Stimulated activated CD8-positive, alpha-beta memory T cell treated with anti-CD3 and anti-CD28 coated beads, Interleukin-7, amount 100 ng/mL, for 24 hours (primary cell): ENCODE data around the gene RPS6KA2.

Experiments
- DNase-seq: peaks from one replicate; pipeline ENCODE4 v3.0.0-alpha.2; 2020; ENCODE audit warnings: low read depth

RPS6KA2 gene

DNA sequence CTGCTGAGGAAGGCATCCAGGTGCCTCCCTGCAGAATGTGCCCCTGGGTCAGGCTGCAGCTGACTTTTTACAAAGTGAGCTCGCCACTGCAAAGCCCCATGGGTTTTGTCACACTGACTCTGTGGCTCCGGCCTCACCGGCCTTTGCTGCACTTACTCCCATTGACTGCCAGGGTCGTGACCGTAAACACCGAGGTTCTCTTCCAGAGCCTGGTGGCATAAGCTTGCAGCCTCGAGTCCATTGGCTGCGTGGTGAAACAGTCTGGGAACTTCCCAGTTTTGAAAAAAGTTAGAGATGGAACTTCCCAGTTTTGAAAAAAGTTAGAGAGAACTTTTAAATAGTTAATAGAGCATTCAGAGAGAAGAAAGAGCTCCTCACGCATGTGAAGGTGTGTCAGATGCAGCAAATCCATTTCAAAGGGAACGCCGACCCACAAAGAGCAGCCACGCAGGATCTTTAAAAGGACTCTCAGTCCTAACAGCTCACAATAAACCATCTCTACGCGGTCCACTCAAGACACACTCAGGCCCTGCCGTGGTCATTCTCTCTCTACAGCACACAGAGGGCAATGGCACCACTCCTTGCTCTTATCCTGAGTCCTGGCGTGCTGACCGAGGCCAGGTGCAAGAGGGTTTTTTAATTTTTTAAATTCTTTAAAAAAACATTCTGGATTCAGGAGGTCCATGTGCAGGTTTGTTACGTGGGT is 53.4 kb downstream of the RPS6KA2 start:
- DNase-seq, result no peak

- DNase-seq, result no peak
Measured at GRCh38 chr6:166572370-166573261, 54.4 kb downstream of the RPS6KA2 start.

- DNase-seq, result no peak
Measured at GRCh38 chr6:166570929-166571713, 55.9 kb downstream of the RPS6KA2 start.

- no peak for DNase-seq
Measured at GRCh38 chr6:166569206-166569605, 57.8 kb downstream of the RPS6KA2 start.

DNA sequence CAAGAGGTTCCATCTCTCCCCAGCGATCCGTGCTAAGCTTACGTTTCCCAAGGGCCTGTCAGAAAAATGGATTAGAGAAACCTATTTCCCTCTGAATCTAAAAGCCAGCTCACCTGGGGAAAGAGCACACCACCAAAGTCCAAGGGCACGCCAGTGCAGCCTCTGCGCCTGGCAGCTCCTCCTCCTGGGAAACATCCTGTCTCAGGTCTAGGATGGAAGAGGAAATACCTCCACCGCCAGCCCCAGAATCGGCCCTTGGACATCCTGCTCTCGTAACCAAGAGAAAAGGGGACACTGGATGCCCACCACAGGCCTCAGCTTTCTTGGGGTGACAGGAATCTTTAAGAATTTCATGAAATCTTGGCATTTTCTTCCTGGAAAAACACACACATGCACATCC is 59.2 kb downstream of the RPS6KA2 start:
- no peak for DNase-seq

DNA sequence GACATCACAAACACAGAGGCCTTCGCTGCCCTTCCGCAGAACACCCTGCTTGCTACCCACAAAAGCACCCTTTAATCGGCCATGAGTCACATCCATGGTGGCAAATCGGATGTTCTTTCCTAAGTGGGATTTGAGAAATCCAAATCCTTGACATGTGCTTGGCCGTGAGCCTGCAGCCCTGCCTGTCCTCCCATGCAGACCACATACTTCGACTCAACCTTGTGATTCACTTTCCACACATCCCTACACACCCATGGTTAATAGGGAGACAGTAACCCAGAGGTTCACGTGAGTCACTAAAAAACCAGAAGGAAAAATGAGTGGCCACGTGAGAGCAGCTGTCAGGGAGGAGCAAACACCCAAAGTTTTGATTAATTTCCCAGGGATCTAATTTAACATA is 59.9 kb downstream of the RPS6KA2 start:
- DNase-seq, result no peak

GRCh38 chr6:166566026-166567011 is 60.7 kb downstream of the RPS6KA2 start:
- DNase-seq, result no peak

DNA sequence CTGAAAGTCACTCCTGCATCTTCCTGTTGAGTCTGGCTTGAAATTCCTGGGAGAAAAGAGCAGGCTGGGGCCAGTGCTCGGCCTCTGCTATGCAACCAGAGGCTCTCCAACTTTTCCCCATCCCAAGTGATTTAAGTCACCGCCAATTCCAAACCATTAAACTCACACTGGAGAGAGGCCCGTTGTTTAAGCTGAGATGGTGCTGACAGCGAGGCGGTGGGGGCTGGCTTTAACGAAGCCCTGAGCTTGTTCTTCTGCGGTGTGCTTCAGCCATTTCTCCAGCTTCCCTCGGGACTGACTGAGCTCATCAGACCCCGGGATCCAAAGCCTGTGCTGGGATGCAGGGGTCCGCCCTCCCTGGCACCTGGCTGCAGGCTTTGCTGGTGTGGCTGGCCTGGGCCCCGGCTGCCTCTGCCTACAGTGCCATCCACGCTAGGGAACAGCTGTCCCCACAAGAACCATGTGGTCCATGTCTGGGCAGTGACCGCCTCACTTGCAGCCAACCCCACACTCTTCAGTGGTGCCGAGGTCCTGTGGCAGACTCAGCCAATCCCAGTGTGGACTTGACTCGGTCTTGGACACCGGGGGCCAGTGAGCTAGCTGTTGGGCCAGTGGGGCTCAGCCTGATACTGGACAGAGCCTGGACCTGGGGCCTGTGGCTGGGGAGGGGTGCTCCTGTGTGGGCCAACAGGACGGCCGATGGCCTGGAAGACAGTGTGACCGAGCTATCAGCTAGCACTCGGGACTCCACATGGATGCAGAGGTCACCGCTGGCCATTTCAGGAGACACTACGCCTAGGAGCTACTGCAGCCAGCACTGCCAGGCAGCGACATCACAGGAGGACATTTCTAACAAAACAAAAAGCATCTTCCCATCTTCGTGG is 61.7 kb downstream of the RPS6KA2 start:
- DNase-seq, result no peak

GRCh38 chr6:166563805-166564204 is 63.2 kb downstream of the RPS6KA2 start:
- DNase-seq, result no peak

DNA sequence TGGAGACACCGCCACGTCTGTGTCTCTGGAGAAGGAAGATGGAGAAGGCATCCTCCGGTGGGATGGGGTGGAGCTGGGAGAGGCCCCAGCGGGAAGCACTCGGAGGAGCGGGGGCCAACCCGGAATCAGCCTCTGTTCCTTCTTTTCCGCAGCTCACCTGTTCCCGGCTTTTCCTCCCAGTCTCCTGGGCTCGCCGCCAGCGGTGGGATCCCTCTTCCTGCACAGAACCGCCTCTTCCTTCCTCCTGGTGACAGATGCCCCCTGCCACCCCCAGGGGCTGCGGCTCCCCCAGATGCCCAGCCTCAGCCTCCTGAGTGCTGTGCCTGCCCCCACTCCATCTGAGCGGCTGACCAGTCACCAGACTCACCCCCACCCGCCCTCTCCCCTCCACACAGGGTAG is 63.9 kb downstream of the RPS6KA2 start:
- DNase-seq, result no peak

DNA sequence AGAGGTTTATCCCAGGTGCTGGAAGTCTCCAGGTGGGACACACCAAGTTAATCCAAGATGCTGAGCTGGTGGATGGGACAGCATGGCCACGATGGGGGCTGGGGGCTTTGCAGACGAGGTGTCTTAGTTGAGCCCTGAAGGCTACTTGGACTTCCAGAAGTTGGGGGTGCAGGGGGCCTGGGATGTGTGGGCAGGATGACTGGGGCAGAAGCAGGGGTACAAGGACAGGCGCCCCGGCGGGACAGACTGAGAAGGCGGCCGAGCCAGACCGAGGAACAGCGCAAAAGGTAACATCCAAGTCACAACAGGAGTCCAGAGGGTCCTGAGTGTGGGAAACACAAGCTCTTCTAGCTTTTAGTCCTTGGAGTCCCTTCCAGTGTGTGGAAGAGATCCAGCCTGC is 64.3 kb downstream of the RPS6KA2 start:
- no peak for DNase-seq

DNA sequence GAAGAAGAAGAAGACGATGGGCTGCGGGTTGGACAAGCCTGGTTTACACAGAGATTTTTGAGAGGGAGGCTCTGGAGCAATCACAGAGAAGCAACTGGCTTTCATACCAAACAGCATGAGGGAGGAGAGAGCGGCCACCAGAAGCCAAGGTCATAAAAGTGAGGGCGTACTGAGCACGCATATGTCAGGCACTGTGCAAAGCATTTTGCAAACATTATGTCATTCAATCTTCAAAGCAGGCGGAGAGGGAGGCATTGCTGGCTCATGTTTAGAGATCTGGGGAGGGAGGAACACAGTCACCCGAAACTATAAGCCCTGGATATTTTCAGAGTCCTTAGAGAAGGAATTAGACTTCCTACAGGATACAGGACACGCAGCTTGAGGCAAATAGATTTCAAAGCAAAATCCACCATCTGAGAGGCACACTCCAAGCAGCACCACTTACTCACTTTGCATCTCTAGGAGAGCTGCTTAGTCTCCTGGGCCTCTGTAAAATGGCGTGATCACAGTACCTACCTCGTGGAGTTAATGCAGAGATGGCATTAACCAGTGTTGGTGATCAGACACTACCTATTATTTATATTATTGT is 65.2 kb downstream of the RPS6KA2 start:
- DNase-seq, result no peak

DNA sequence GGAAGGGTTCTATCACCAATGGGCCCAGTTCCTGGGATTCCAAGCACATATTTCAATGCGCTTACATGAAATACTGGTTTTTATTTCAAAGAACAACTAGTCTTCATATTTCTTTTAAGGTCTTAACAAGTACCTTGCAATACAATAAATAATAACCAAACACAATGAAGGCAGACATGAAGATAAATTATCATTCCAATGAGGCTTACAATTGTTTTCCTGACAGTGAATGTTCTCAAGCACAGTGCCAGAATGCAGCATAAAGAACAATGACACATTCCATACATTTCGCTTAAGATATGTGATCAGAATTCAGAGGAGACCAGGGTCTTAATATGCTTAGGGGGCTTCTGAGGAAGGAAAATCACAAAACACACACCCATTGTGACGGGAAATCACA is 66.8 kb downstream of the RPS6KA2 start:
- DNase-seq, result no peak

- DNase-seq, result no peak
Measured at GRCh38 chr6:166559662-166560061, 67.4 kb downstream of the RPS6KA2 start.

DNA sequence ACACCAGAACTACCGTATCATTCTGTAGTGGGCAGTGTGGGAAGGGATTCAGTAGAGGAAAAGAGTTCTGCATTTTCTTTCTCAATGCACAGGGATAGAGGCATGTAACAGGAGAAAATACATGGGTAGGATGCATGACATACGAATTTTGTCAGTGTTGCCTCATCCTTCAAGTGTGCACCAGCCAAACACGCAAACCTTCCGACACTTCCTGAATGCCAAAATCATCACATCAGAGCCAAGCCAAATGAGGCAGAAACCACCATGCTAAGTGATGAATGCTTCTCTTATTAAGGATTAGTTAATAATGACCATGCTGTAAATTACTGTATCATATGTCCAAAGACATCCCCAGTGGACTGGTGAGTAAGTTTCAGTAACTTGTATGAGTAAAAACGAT is 67.8 kb downstream of the RPS6KA2 start:
- no peak for DNase-seq

- DNase-seq, result no peak
Measured at GRCh38 chr6:166558156-166559005, 68.7 kb downstream of the RPS6KA2 start.

GRCh38 chr6:166556863-166557322 is 70.2 kb downstream of the RPS6KA2 start:
- DNase-seq, result no peak

DNA sequence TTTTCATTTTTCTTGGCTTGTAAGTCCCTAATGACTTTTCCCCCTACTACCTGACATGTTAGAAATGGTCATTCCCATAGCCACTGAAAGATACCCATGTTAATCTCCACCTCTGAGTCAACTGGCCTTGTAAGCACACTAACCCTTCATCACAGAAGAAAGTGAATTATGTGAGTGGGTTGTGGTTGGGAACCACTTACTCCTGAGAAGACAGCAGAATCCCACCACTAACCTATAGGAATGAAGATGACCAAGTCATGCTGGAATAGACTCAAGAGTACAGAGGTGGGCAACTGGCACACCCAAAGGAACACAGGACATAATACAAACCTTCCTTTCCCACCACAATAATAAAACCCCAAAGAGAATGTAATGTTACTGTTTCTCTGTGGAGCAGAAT is 70.7 kb downstream of the RPS6KA2 start:
- DNase-seq, result no peak

DNA sequence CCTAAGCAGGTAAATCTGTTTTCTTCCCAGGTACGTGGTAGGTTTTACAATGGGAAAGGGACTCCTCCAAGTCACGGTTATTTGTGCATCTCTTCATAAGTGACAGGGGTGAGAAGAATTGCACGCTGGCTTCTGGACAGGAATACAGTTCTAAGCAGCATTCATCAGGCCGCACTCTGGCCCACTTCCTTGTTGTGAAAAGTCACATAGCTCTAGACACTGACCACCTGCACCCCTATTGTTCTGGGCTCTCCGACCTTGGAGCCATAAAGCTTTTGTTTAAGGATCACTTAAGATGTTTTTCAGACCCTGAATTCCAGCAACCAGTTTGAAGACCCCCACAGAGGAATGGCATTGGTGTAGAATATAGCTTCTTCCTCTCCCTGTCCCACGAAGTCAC is 72.0 kb downstream of the RPS6KA2 start:
- DNase-seq, result no peak
